ENCODE results near the gene RRP1. TPM values are rescaled to one million over a fixed set of nuclear protein-coding genes. Genes with fewer than 3 reads are reported as not detected.

RRP1 gene
- total RNA-seq, 1 donor from 2014 or later, result 31.9 TPM

GRCh38 chr21:43771698-43772424, 17.5 kb upstream of the RRP1 start:
- H3K4me3 ChIP-seq (ENCODE audit: low read depth, low read length), result no peak overlapping the region
- TF ChIP-seq, protein P1, sequence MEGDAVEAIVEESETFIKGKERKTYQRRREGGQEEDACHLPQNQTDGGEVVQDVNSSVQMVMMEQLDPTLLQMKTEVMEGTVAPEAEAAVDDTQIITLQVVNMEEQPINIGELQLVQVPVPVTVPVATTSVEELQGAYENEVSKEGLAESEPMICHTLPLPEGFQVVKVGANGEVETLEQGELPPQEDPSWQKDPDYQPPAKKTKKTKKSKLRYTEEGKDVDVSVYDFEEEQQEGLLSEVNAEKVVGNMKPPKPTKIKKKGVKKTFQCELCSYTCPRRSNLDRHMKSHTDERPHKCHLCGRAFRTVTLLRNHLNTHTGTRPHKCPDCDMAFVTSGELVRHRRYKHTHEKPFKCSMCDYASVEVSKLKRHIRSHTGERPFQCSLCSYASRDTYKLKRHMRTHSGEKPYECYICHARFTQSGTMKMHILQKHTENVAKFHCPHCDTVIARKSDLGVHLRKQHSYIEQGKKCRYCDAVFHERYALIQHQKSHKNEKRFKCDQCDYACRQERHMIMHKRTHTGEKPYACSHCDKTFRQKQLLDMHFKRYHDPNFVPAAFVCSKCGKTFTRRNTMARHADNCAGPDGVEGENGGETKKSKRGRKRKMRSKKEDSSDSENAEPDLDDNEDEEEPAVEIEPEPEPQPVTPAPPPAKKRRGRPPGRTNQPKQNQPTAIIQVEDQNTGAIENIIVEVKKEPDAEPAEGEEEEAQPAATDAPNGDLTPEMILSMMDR (IDR thresholded peaks at IDR 0.05; ENCODE audit: insufficient read depth, low read length, poor library complexity, severe bottlenecking), result no peak
- no peaks in the 10 kb centered on the region for H3K27me3 ChIP-seq (ENCODE audit: control insufficient read depth, insufficient read depth, low read length)
- H3K36me3 ChIP-seq (ENCODE audit: control insufficient read depth, insufficient read depth, low read length), result peaks cover 2% of the 10 kb centered on the region
- DNase-seq (ENCODE audit: low read depth), result no peak

DNA sequence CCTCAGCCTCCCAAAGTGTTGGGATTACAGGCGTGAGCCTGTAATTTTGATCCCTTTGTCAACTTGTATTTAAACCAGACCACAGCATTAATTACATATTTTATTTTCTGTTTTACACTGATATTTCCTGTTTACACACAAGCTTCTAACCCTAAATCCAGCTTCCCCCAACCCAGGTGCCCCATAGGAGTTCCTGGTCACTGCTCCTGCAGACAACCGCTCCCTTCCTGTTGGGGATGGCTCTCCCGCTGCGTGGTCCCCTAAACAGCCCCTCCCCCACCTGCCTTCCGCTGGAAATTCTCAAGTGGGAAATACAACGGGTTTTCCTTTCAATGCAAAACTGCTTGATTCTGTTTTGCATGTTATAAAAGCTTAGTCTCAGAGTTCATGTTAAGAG, 17.0 kb upstream of the RRP1 start:
- DNase-seq (ENCODE audit: low read depth), result no peak
- TF ChIP-seq, protein P1 (IDR thresholded peaks at IDR 0.05; ENCODE audit: insufficient read depth, low read length, poor library complexity, severe bottlenecking), result no peak
- peaks cover 2% of the 10 kb centered on the region for H3K36me3 ChIP-seq (ENCODE audit: control insufficient read depth, insufficient read depth, low read length)
- H3K4me3 ChIP-seq (ENCODE audit: low read depth, low read length), result no peak overlapping the region
- no peaks in the 10 kb centered on the region for H3K27me3 ChIP-seq (ENCODE audit: control insufficient read depth, insufficient read depth, low read length)

GRCh38 chr21:43774163-43774562, 15.2 kb upstream of the RRP1 start:
- H3K27me3 ChIP-seq (ENCODE audit: control insufficient read depth, insufficient read depth, low read length), result no peaks in the 10 kb centered on the region
- DNase-seq (ENCODE audit: low read depth), result no peak
- H3K36me3 ChIP-seq (ENCODE audit: control insufficient read depth, insufficient read depth, low read length), result peaks cover 2% of the 10 kb centered on the region
- TF ChIP-seq, protein P1 (IDR thresholded peaks at IDR 0.05; ENCODE audit: insufficient read depth, low read length, poor library complexity, severe bottlenecking), result no peak
- no peak overlapping the region for H3K4me3 ChIP-seq (ENCODE audit: low read depth, low read length)

DNA sequence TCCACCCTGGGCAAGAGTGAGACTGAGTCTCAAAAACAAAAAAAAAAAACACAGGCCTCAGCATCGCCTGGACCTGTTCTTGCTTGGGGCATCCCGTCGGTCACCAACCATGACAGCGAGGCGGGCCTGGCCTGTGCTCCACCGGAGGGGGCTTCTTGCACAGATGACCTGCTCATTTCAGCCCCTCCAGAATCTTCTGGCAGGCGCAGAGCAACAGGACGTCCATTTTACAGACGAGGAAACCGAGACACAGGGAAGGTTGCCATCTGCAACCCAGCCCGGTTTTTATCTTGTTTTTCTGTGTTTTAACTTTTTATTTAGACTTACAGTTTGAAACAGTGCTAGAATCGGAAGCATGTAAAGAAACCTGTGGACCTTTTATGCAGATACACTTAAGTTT, 14.2 kb upstream of the RRP1 start:
- H3K4me3 ChIP-seq (ENCODE audit: low read depth, low read length), result peak overlapping the region; percentile 85
- no peak for DNase-seq (ENCODE audit: low read depth)
- H3K36me3 ChIP-seq (ENCODE audit: control insufficient read depth, insufficient read depth, low read length), result peaks cover 2% of the 10 kb centered on the region
- no peaks in the 10 kb centered on the region for H3K27me3 ChIP-seq (ENCODE audit: control insufficient read depth, insufficient read depth, low read length)
- TF ChIP-seq, protein P1 (IDR thresholded peaks at IDR 0.05; ENCODE audit: insufficient read depth, low read length, poor library complexity, severe bottlenecking), result no peak

DNA sequence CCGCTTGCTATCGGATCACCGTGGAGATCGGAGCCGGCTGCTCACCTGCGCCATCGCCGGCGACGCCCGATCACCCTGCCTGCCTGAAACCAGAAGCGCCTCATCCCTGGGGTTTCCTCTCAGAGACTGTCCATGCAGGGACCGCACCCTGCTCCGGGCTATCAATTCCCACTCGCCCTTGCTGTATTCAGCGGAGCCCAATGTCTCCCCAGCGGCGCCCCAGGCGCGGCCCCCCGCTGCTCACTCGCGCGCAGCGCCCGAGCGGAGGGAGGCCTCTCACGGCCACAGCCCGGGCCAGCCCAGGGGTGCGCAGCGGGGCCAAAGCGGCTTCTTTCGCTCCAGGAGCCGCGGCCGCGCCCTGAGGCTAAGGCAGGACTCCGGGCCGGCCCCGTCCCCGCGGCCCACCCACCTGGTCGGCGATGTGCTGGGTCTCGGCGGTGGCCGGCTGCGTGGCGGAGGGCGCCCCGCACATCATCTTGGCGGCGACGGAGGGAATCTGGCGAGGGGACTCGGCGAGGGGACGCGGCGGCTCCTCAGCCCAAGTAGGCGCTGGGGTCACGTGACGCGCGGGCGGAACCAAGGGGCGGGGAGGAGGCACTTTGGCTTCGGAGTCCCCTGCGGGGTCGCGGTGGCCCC, 13.5 kb upstream of the RRP1 start, which contains the start of gene CSTB:
Gene CSTB (minus strand): TSS at position 514 of the 636 bp plus-strand sequence. CDS start 39 bp downstream, at position 475.
- peaks cover 2% of the 10 kb centered on the region for H3K36me3 ChIP-seq (ENCODE audit: control insufficient read depth, insufficient read depth, low read length)
- no peak for DNase-seq (ENCODE audit: low read depth)
- no peaks in the 10 kb centered on the region for H3K27me3 ChIP-seq (ENCODE audit: control insufficient read depth, insufficient read depth, low read length)
- TF ChIP-seq, protein P1 (IDR thresholded peaks at IDR 0.05; ENCODE audit: insufficient read depth, low read length, poor library complexity, severe bottlenecking), result no peak
- peak within 1 kb of the TSS; percentile 85 for H3K4me3 ChIP-seq (ENCODE audit: low read depth, low read length)
